GM23248 (cell line): ENCODE data around the gene OR14K1. TPM values are rescaled to one million over a fixed set of nuclear protein-coding genes. Genes with fewer than 3 reads are reported as not detected.

ENCODE experiments used
- DNase-seq: peaks from one replicate; pipeline ENCODE4 v3.0.0-alpha.2; 2015
- H2AFZ ChIP-seq: fragments of 200-600 bp; sonication (generic); 2 replicates; pipeline ENCODE4 v1.6.1; 2016; ENCODE audit warnings: antibody characterized with exemption
- H3F3A ChIP-seq: fragments of 200-600 bp; sonication (generic); 2 replicates; pipeline ENCODE4 v1.6.1; 2016; ENCODE audit warnings: mild to moderate bottlenecking, antibody characterized with exemption, mixed run types; ENCODE audit not compliant: insufficient read depth
- H3K27ac ChIP-seq: fragments of 200-600 bp; sonication (generic); 2 replicates; pipeline ENCODE4 v1.5.1; 2016; ENCODE audit warnings: mild to moderate bottlenecking
- H3K27me3 ChIP-seq: fragments of 200-600 bp; sonication (generic); replicated peaks from 2 replicates; pipeline ENCODE4 v1.6.1; 2016; ENCODE audit warnings: mild to moderate bottlenecking; ENCODE audit not compliant: insufficient read depth
- H3K36me3 ChIP-seq: fragments of 200-600 bp; sonication (generic); 2 replicates; pipeline ENCODE4 v1.6.1; 2016; ENCODE audit warnings: low read depth, mild to moderate bottlenecking
- H3K4me1 ChIP-seq: fragments of 200-600 bp; sonication (generic); 2 replicates; pipeline ENCODE4 v1.6.1; 2016; ENCODE audit warnings: mild to moderate bottlenecking; ENCODE audit not compliant: insufficient read depth
- H3K4me2 ChIP-seq: fragments of 200-600 bp; sonication (generic); one replicate; pipeline ENCODE4 v1.6.1; 2016; ENCODE audit warnings: mild to moderate bottlenecking; ENCODE audit not compliant: unreplicated experiment
- H3K4me3 ChIP-seq: fragments of 200-600 bp; sonication (generic); 2 replicates; pipeline ENCODE4 v1.5.1; 2016; ENCODE audit warnings: mild to moderate bottlenecking
- H3K79me2 ChIP-seq: fragments of 200-600 bp; sonication (generic); 2 replicates; pipeline ENCODE4 v1.6.1; 2016; ENCODE audit warnings: mild to moderate bottlenecking; ENCODE audit not compliant: insufficient read depth
- H3K9ac ChIP-seq: fragments of 200-600 bp; sonication (generic); 2 replicates; pipeline ENCODE4 v1.6.1; 2016; ENCODE audit warnings: mild to moderate bottlenecking
- H3K9me2 ChIP-seq: fragments of 200-600 bp; sonication (generic); 2 replicates; pipeline ENCODE4 v1.6.1; 2016; ENCODE audit warnings: mixed run types, mild to moderate bottlenecking, moderate library complexity; ENCODE audit not compliant: insufficient read depth
- H3K9me3 ChIP-seq: fragments of 200-600 bp; sonication (generic); one replicate; pipeline ENCODE4 v1.6.1; 2017; ENCODE audit warnings: low read depth
- H4K20me1 ChIP-seq: fragments of 200-600 bp; sonication (generic); 2 replicates; pipeline ENCODE4 v1.6.0; 2016; ENCODE audit not compliant: insufficient read depth
- EZH2 ChIP-seq: fragments of 200-600 bp; sonication (generic); IDR thresholded peaks from 2 replicates; pipeline ENCODE4 v1.6.1; 2018; ENCODE audit warnings: antibody characterized with exemption, mild to moderate bottlenecking; ENCODE audit not compliant: insufficient read depth, poor library complexity, severe bottlenecking
- EZH2phosphoT487 ChIP-seq: fragments of 200-600 bp; sonication (generic); IDR thresholded peaks from 2 replicates; pipeline ENCODE4 v1.6.1; 2018; ENCODE audit warnings: antibody characterized with exemption, moderate library complexity, mild to moderate bottlenecking, low read depth; ENCODE audit not compliant: insufficient read depth
- WGBS, 2 experiments: methylation state at CpG; one replicate each; pipeline ENCODE4 v1.1.6; 2015 to 2017; ENCODE audit warnings: low lambda C conversion rate in 2 of 2, low coverage in 1 of 2; ENCODE audit errors: missing lambda C conversion rate in 2 of 2; 5-methylcytosine and 5-hydroxymethylcytosine counted together
- in situ Hi-C: fragments of 300-500 bp; cut with MboI; formaldehyde crosslinking; loops from 2 replicates; pipeline ENCODE4 v1.15.0; 2020
- polyA plus RNA-seq: library from polyadenylated mRNA; unstranded; fragments of >200 nt; fragmentation: Nextera tagmentation; extraction: Ambion mirVana; gene quantifications from 2 replicates; pipeline ENCODE4 v1.2.1, GENCODE V29; 2016
- total RNA-seq: library from RNA; depleted of rRNA; stranded (reverse); fragments of >200 nt; shearing (Covaris generic); gene quantifications from 2 replicates; pipeline ENCODE4 v1.2.3, GENCODE V29; 2014; rRNA removed

Gene OR14K1
- total and polyA plus RNA-seq, 2 experiments from 2014 or later = not detected

DNA sequence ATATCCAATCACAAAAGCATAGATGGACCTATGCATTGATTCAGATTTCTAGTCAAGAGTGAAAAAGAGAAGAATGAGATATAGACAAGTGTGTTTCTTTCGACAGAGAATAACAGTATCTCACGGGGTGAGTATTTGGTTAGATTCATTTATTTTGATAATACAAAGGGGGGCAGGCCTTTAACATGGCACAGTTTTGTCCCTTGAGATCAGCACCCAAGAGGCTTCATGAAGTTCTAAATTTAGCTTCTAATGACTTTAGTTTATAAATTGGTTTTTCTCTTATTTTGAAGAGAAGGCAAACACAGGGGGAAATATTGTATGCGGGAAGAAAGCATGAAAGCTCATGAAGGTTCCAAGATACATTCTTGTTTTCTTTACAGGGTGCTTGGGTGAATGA lies 22.0 kb downstream of the OR14K1 start, which contains the start of gene OR1C1:
Gene OR1C1, minus strand, starts transcription at position 101 of the 400 bp plus-strand sequence. CDS start 2,150 bp downstream, outside the sequence.
- Histone ChIP-seq H3K4me3 (no peak within 1 kb of the TSS), H3F3A (no peaks in the 10 kb centered on the region), H3K9me2 (no peaks in the 10 kb centered on the region), H3K36me3 (no peaks in the 10 kb centered on the region), H3K9me3 (no peaks in the 10 kb centered on the region), H2AFZ (no peak within 1 kb of the TSS), H3K79me2 (no peaks in the 10 kb centered on the region), H3K4me2 (no peak within 1 kb of the TSS), H4K20me1 (no peaks in the 10 kb centered on the region), H3K27ac (no peak within 1 kb of the TSS), H3K27me3 (no peaks in the 10 kb centered on the region), H3K9ac (no peak within 1 kb of the TSS), H3K4me1 (no peaks in the 10 kb centered on the region)
- in situ Hi-C loops = no loop called here
- 27 to 33% methylated on average over 3 of the region's 3 CpGs for WGBS, 2 experiments
- no peak for TF ChIP-seq EZH2
- TF ChIP-seq EZH2phosphoT487 = no peak
- no peak for DNase-seq

DNA sequence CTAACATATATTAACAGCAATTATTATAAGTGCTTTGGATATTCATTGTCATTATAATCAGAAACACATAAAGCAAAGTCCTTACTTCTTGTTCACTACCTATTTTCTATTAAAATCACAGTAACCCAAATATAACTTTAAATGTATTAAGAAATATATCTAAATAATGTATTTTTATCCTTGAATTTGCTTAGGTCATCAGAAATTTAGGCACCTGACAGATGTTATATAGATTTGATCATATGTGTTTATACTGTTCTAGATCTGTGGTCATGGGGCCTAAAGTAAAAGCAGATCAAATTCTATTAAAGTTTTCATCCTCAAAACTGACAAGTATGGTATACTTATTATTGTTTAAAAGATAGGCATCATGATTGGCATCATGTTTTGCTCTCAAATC lies 31.2 kb downstream of the OR14K1 start:
- no peaks in the 10 kb centered on the region for H3K4me1 ChIP-seq
- H3F3A ChIP-seq = no peaks in the 10 kb centered on the region
- H3K27ac ChIP-seq = no peak overlapping the region
- H4K20me1 ChIP-seq = no peaks in the 10 kb centered on the region
- no peaks in the 10 kb centered on the region for H3K9me2 ChIP-seq
- H3K4me2 ChIP-seq = no peak overlapping the region
- H3K9ac ChIP-seq = no peak overlapping the region
- H2AFZ ChIP-seq = no peak overlapping the region
- in situ Hi-C loops = no loop called here
- H3K27me3 ChIP-seq = no peaks in the 10 kb centered on the region
- TF ChIP-seq EZH2 (no peak), EZH2phosphoT487 (no peak)
- H3K4me3 ChIP-seq = no peak overlapping the region
- H3K9me3 ChIP-seq = no peaks in the 10 kb centered on the region
- no peaks in the 10 kb centered on the region for H3K36me3 ChIP-seq
- no peak for DNase-seq
- H3K79me2 ChIP-seq = no peaks in the 10 kb centered on the region

Other genes starting within 250 kb of the OR14K1 start
- under 0.01 and 0.22 TPM in 2 replicates for gene OR2C3, start 202.2 kb upstream of the OR14K1 start, total RNA-seq
- gene OR2C3, start 202.2 kb upstream of the OR14K1 start, polyA plus RNA-seq = 0.04 TPM in 1 of 2 replicates, not detected in the other
- gene GCSAML, start 189.5 kb upstream of the OR14K1 start, total RNA-seq = not detected in 2 replicates
- gene GCSAML, start 189.5 kb upstream of the OR14K1 start, polyA plus RNA-seq = not detected in 2 replicates
- not detected in 2 replicates for gene OR2G2, start 150.3 kb upstream of the OR14K1 start, total RNA-seq
- not detected in 2 replicates for gene OR2G2, start 150.3 kb upstream of the OR14K1 start, polyA plus RNA-seq
- not detected in 2 replicates for gene OR2G3, start 133.0 kb upstream of the OR14K1 start, total RNA-seq
- not detected in 2 replicates for gene OR2G3, start 133.0 kb upstream of the OR14K1 start, polyA plus RNA-seq
- gene OR13G1, start 58.9 kb upstream of the OR14K1 start, total RNA-seq = not detected in 2 replicates
- not detected in 2 replicates for gene OR13G1, start 58.9 kb upstream of the OR14K1 start, polyA plus RNA-seq
- gene OR6F1, start 22.0 kb upstream of the OR14K1 start, total RNA-seq = not detected in 2 replicates
- not detected in 2 replicates for gene OR6F1, start 22.0 kb upstream of the OR14K1 start, polyA plus RNA-seq
- not detected in 2 replicates for gene OR14A2, start 9.5 kb downstream of the OR14K1 start, total RNA-seq
- not detected in 2 replicates for gene OR14A2, start 9.5 kb downstream of the OR14K1 start, polyA plus RNA-seq
- not detected in 2 replicates for gene OR1C1, start 21.9 kb downstream of the OR14K1 start, total RNA-seq
- gene OR1C1, start 21.9 kb downstream of the OR14K1 start, polyA plus RNA-seq = not detected in 2 replicates
- gene OR14A16, start 85.5 kb downstream of the OR14K1 start, total RNA-seq = not detected in 2 replicates
- not detected in 2 replicates for gene OR14A16, start 85.5 kb downstream of the OR14K1 start, polyA plus RNA-seq
- gene OR11L1, start 103.3 kb downstream of the OR14K1 start, total RNA-seq = not detected in 2 replicates
- not detected in 2 replicates for gene OR11L1, start 103.3 kb downstream of the OR14K1 start, polyA plus RNA-seq
- not detected in 2 replicates for gene TRIM58, start 118.6 kb downstream of the OR14K1 start, total RNA-seq
- gene TRIM58, start 118.6 kb downstream of the OR14K1 start, polyA plus RNA-seq = not detected in 2 replicates
- not detected in 2 replicates for gene OR2W3, start 157.0 kb downstream of the OR14K1 start, total RNA-seq
- not detected in 2 replicates for gene OR2W3, start 157.0 kb downstream of the OR14K1 start, polyA plus RNA-seq
- gene OR2T8, start 181.6 kb downstream of the OR14K1 start, total RNA-seq = not detected in 2 replicates
- gene OR2T8, start 181.6 kb downstream of the OR14K1 start, polyA plus RNA-seq = not detected in 2 replicates
- gene OR2AJ1, start 186.3 kb downstream of the OR14K1 start, total RNA-seq = not detected in 2 replicates
- gene OR2AJ1, start 186.3 kb downstream of the OR14K1 start, polyA plus RNA-seq = not detected in 2 replicates
- not detected in 2 replicates for gene OR2L8, start 210.2 kb downstream of the OR14K1 start, total RNA-seq
- not detected in 2 replicates for gene OR2L8, start 210.2 kb downstream of the OR14K1 start, polyA plus RNA-seq
- not detected in 2 replicates for gene OR2AK2, start 226.6 kb downstream of the OR14K1 start, total RNA-seq
- gene OR2AK2, start 226.6 kb downstream of the OR14K1 start, polyA plus RNA-seq = not detected in 2 replicates